ENCODE data around the gene KPNA4. TPM values are rescaled to one million over a fixed set of nuclear protein-coding genes. Genes with fewer than 3 reads are reported as not detected.
"Not testable (repeated sequence)": the region's sequence is repeated elsewhere in the genome, so short reads cannot be mapped to it uniquely, and the experiment has no call there.

Gene KPNA4
- total RNA-seq, 6 donors from 2014 or later = 12.6 to 51.7 (median 33.0) TPM

GRCh38 chr3:160537729-160538128, 27.6 kb downstream of the KPNA4 start:
- WGBS, 2 donors = 74 to 81% methylated on average over 1 of the region's 1 CpG
- no peak for TF ChIP-seq CTCF (IDR thresholded peaks at IDR 0.05)
- no peak for TF ChIP-seq POLR2AphosphoS5 (IDR thresholded peaks at IDR 0.05)
- no peak for TF ChIP-seq EP300 (IDR thresholded peaks at IDR 0.05)
- TF ChIP-seq POLR2A (IDR thresholded peaks at IDR 0.05) = no peak
- Histone ChIP-seq H3K27ac (no peak overlapping the region), H3K4me1 (peaks cover 0 to 10% (median 5%) of the 10 kb centered on the region in 4 donors), H3K27me3 (no peaks in the 10 kb centered on the region), H3K9me3 (no peaks in the 10 kb centered on the region), H3K36me3 (peaks cover 0 to 27% (median 7%) of the 10 kb centered on the region in 4 donors), H3K4me3 (no peak overlapping the region)
- DNase-seq (no peak), ATAC-seq (ENCODE audit: low FRiP score in 2 of 2) (no peak)

- Histone ChIP-seq H3K27me3 (no peaks in the 10 kb centered on the region), H3K4me3 (no peak overlapping the region), H3K36me3 (peaks cover 5 to 72% (median 23%) of the 10 kb centered on the region in 4 donors), H3K9me3 (no peaks in the 10 kb centered on the region), H3K4me1 (no peaks in the 10 kb centered on the region), H3K27ac (no peak overlapping the region)
- ATAC-seq (ENCODE audit: low FRiP score in 2 of 2) = no peak
- no peak for TF ChIP-seq POLR2AphosphoS5 (IDR thresholded peaks at IDR 0.05)
- no peak for TF ChIP-seq POLR2A (IDR thresholded peaks at IDR 0.05)
- TF ChIP-seq EP300 (IDR thresholded peaks at IDR 0.05) = no peak
- TF ChIP-seq CTCF (IDR thresholded peaks at IDR 0.05) = no peak
- no peak for DNase-seq
Measured at GRCh38 chr3:160532371-160532770, 33.0 kb downstream of the KPNA4 start.

GRCh38 chr3:160531311-160531710, 34.1 kb downstream of the KPNA4 start:
- 70 to 73% methylated on average over 1 of the region's 1 CpG for WGBS, 2 donors
- Histone ChIP-seq H3K27me3 (no peaks in the 10 kb centered on the region), H3K4me3 (no peak overlapping the region), H3K27ac (no peak overlapping the region), H3K4me1 (no peaks in the 10 kb centered on the region), H3K36me3 (peaks cover 13 to 83% (median 34%) of the 10 kb centered on the region in 4 donors), H3K9me3 (no peaks in the 10 kb centered on the region)
- ATAC-seq (ENCODE audit: low FRiP score in 2 of 2) (no peak), DNase-seq (no peak)
- TF ChIP-seq EP300 (IDR thresholded peaks at IDR 0.05) (no peak), POLR2AphosphoS5 (IDR thresholded peaks at IDR 0.05) (no peak), POLR2A (IDR thresholded peaks at IDR 0.05) (no peak), CTCF (IDR thresholded peaks at IDR 0.05) (no peak)

- H3K4me1 ChIP-seq; H3K4me3 ChIP-seq; H3K9me3 ChIP-seq; H3K27ac ChIP-seq; ATAC-seq (ENCODE audit: low FRiP score in 2 of 2); DNase-seq; H3K27me3 ChIP-seq: not testable (repeated sequence)
- 83 to 93% methylated on average over 2 of the region's 2 CpGs for WGBS, 2 donors
- H3K36me3 ChIP-seq = peaks cover 16 to 91% (median 50%) of the 10 kb centered on the region in 4 donors
Measured at GRCh38 chr3:160516391-160516790, 49.0 kb downstream of the KPNA4 start.

GRCh38 chr3:160501325-160501724, 64.0 kb downstream of the KPNA4 start:
- H3K9me3 ChIP-seq = no peaks in the 10 kb centered on the region
- ATAC-seq (ENCODE audit: low FRiP score in 2 of 2) = no peak
- TF ChIP-seq POLR2A (IDR thresholded peaks at IDR 0.05) (no peak), EP300 (IDR thresholded peaks at IDR 0.05) (no peak)
- no peak for DNase-seq
- no peak overlapping the region for H3K27ac ChIP-seq
- no peaks in the 10 kb centered on the region for H3K4me1 ChIP-seq
- WGBS, 2 donors = 95 to 98% methylated on average over 3 of the region's 3 CpGs
- H3K4me3 ChIP-seq = no peak overlapping the region
- peaks cover 9 to 73% (median 33%) of the 10 kb centered on the region in 4 donors for H3K36me3 ChIP-seq
- no peaks in the 10 kb centered on the region for H3K27me3 ChIP-seq

- no peak overlapping the region for H3K27ac ChIP-seq
- WGBS, 2 donors = 95 to 100% methylated on average over 1 of the region's 1 CpG
- ATAC-seq (ENCODE audit: low FRiP score in 2 of 2) (no peak), DNase-seq (no peak)
- no peaks in the 10 kb centered on the region for H3K4me1 ChIP-seq
- H3K27me3 ChIP-seq = no peaks in the 10 kb centered on the region
- no peaks in the 10 kb centered on the region for H3K9me3 ChIP-seq
- TF ChIP-seq EP300 (IDR thresholded peaks at IDR 0.05) (no peak), POLR2A (IDR thresholded peaks at IDR 0.05) (no peak), CTCF (IDR thresholded peaks at IDR 0.05) (no peak), POLR2AphosphoS5 (IDR thresholded peaks at IDR 0.05) (no peak)
- H3K4me3 ChIP-seq = no peak overlapping the region
- peaks cover 6 to 41% (median 19%) of the 10 kb centered on the region in 4 donors for H3K36me3 ChIP-seq
Measured at GRCh38 chr3:160498202-160498601, 67.2 kb downstream of the KPNA4 start.
